ENCODE data around the gene MBNL1.

The MBNL1 gene

DNA sequence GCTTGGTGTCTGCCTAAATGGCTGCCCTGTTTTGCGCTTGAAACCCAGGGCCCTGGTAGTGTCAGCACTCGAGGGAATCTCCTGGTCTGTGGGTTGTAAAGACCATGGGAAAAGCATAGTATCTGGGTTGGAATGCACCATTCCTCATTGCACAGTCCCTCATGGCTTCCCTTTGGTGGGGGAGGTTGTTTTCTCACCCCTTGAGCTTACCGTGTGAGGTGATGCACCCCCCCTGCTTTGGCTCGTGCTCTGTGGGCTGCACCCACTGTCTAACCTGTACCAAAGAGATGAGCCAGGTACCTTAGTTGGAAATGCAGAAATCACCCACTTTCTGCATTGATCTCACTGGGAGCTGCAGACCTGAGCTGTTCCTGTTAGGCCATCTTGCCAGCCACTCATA, 104.7 kb downstream of the MBNL1 start:
- DNase-seq: no peak
- TF ChIP-seq, protein P1, sequence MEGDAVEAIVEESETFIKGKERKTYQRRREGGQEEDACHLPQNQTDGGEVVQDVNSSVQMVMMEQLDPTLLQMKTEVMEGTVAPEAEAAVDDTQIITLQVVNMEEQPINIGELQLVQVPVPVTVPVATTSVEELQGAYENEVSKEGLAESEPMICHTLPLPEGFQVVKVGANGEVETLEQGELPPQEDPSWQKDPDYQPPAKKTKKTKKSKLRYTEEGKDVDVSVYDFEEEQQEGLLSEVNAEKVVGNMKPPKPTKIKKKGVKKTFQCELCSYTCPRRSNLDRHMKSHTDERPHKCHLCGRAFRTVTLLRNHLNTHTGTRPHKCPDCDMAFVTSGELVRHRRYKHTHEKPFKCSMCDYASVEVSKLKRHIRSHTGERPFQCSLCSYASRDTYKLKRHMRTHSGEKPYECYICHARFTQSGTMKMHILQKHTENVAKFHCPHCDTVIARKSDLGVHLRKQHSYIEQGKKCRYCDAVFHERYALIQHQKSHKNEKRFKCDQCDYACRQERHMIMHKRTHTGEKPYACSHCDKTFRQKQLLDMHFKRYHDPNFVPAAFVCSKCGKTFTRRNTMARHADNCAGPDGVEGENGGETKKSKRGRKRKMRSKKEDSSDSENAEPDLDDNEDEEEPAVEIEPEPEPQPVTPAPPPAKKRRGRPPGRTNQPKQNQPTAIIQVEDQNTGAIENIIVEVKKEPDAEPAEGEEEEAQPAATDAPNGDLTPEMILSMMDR (IDR thresholded peaks at IDR 0.05; ENCODE audit: low read depth, low read length): no peak
- peaks cover 4% of the 10 kb centered on the region for H3K27me3 ChIP-seq (ENCODE audit: insufficient read depth, low read depth, severe bottlenecking)
- H3K9me3 ChIP-seq (ENCODE audit: severe bottlenecking): no peaks in the 10 kb centered on the region
- no peaks in the 10 kb centered on the region for H3K36me3 ChIP-seq
- no peak overlapping the region for H3K27ac ChIP-seq
- H3K4me3 ChIP-seq (ENCODE audit: low read depth, low read length): no peak overlapping the region

DNA sequence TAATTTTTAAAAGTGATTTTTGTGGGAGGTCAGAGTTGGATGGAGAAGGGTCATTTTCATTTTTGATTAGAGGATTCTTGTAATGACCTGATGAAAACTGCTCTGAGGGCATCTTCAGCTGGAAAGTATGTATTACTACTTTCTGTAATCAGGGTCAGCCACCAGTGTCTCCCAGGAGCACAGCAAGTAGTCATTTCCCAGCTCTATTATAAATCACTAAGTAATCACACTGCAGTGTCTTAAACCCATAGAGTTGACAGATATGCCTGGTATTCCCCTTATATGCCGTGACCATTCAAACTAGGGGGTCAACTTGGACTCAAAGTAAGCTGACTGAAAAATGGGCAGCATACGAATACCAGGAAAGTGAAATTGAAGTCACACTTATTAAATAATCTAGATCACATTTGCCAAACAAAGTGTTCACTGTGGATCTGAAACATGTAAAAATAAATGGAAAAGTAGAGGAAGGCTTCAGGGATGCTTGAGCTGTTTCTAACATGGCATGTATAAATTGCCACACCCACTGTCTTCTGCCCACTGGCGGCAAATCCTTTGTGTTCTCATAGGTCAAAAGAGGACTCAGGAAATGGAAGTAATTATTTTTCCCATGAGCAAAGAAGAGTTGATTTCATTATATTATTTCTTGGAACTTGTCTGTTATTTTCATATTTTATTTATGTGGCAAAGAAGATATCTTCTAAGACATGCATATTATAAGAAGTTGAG, 105.7 kb downstream of the MBNL1 start:
- no peaks in the 10 kb centered on the region for H3K9me3 ChIP-seq (ENCODE audit: severe bottlenecking)
- TF ChIP-seq, protein P1 (IDR thresholded peaks at IDR 0.05; ENCODE audit: low read depth, low read length): no peak
- no peaks in the 10 kb centered on the region for H3K36me3 ChIP-seq
- H3K4me3 ChIP-seq (ENCODE audit: low read depth, low read length): no peak overlapping the region
- DNase-seq: no peak
- peaks cover 4% of the 10 kb centered on the region for H3K27me3 ChIP-seq (ENCODE audit: insufficient read depth, low read depth, severe bottlenecking)
- H3K27ac ChIP-seq: no peak overlapping the region

DNA sequence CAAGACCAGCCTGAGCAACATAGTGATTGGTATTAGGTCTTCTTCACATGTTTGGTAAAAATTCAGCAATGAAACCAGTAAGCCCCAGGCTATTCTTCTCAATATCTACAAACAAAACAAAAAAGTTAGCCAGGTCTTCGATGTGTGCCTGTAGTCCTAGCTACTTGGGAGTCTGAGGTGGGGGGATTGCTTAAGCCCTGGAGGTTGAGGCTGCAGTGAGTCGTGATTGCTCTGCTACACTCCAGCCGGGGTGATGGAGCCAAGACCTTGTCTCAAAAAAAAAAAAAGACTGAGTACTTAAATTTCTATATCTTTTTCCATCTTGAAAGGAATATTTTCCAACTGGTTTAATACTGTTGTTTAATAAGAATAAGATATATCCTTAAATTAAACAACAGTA, 106.8 kb downstream of the MBNL1 start:
- DNase-seq: no peak
- peaks cover 4% of the 10 kb centered on the region for H3K27me3 ChIP-seq (ENCODE audit: insufficient read depth, low read depth, severe bottlenecking)
- no peak overlapping the region for H3K27ac ChIP-seq
- TF ChIP-seq, protein P1 (IDR thresholded peaks at IDR 0.05; ENCODE audit: low read depth, low read length): no peak
- no peaks in the 10 kb centered on the region for H3K9me3 ChIP-seq (ENCODE audit: severe bottlenecking)
- H3K4me3 ChIP-seq (ENCODE audit: low read depth, low read length): no peak overlapping the region
- H3K36me3 ChIP-seq: no peaks in the 10 kb centered on the region

DNA sequence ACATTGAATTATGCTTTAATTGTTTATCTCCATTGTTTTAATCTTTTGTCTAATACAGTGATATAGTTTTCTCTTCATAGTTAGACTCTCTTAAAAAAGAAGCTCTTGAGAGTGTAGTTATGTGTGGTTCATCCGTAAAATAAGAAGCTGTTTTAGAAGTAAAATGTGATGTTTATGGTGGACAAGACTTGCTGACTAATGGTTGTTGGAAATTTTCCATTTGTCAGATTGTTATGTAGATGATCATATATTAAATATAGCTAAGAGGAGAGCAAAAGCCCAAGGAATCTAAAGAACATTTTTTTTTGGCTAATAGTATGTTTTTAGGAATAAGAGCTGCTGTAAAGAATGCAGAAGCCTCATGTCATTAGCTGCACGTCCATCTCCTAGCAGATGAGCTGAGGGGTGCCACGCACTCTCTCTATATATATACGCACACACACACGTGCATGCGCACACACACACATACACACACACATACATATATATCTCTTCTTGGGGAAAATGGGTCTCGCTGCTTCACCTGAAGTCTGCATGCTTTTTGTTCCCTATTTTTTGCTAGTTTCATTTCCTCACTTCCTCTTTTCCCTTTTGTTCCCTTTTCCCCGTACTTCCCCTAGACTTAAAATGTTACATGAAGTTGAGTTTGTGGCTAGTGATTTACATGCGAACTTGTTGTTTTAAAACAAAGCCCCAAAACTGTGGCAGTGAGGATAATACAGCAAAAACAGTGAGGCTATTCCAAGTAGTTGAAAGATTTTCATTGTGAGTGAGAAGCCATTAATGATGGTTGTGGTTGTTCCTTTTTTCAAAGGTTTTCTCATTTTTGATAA, 107.8 kb downstream of the MBNL1 start:
- Histone ChIP-seq H3K4me3 (ENCODE audit: low read depth, low read length) (no peak overlapping the region), H3K9me3 (ENCODE audit: severe bottlenecking) (no peaks in the 10 kb centered on the region), H3K27me3 (ENCODE audit: insufficient read depth, low read depth, severe bottlenecking) (peaks cover 4% of the 10 kb centered on the region), H3K27ac (no peak overlapping the region), H3K36me3 (no peaks in the 10 kb centered on the region)
- DNase-seq: no peak
- TF ChIP-seq, protein P1 (IDR thresholded peaks at IDR 0.05; ENCODE audit: low read depth, low read length): no peak

DNA sequence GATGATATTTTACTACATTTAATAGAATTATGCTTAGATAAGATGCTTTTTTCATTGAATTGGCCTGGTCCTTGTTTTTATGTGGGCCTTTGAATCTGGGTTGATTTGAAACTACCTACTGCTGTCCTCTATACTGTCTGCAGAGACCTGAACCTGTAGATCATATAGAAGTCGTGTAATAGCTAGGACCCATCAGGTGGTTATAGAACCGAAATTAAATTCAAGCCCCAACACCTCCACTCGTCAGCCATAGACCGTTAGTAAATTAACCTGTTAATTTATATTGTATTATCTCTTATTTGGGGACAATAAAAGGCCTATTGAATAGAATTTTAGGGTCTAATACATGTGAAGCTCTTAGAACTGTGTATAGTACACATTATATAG, 108.4 kb downstream of the MBNL1 start:
- no peaks in the 10 kb centered on the region for H3K9me3 ChIP-seq (ENCODE audit: severe bottlenecking)
- H3K36me3 ChIP-seq: no peaks in the 10 kb centered on the region
- H3K4me3 ChIP-seq (ENCODE audit: low read depth, low read length): no peak overlapping the region
- H3K27ac ChIP-seq: no peak overlapping the region
- H3K27me3 ChIP-seq (ENCODE audit: insufficient read depth, low read depth, severe bottlenecking): peaks cover 4% of the 10 kb centered on the region
- TF ChIP-seq, protein P1 (IDR thresholded peaks at IDR 0.05; ENCODE audit: low read depth, low read length): no peak
- no peak for DNase-seq

Data from WERI-Rb-1 (cell line).